Erythroblast (primary cell): Measurements from ENCODE around the gene TMEM119.

Experiments
- GATA1 ChIP-seq: IDR thresholded peaks from 2 replicates; pipeline ENCODE4 v1.6.1; 2011; ENCODE audit warnings: low read depth, mild to moderate bottlenecking, control low read depth, low read length, moderate library complexity
- POLR2A ChIP-seq: IDR thresholded peaks from 2 replicates; pipeline ENCODE4 v1.6.1; 2011; ENCODE audit warnings: mild to moderate bottlenecking, low read length

DNA sequence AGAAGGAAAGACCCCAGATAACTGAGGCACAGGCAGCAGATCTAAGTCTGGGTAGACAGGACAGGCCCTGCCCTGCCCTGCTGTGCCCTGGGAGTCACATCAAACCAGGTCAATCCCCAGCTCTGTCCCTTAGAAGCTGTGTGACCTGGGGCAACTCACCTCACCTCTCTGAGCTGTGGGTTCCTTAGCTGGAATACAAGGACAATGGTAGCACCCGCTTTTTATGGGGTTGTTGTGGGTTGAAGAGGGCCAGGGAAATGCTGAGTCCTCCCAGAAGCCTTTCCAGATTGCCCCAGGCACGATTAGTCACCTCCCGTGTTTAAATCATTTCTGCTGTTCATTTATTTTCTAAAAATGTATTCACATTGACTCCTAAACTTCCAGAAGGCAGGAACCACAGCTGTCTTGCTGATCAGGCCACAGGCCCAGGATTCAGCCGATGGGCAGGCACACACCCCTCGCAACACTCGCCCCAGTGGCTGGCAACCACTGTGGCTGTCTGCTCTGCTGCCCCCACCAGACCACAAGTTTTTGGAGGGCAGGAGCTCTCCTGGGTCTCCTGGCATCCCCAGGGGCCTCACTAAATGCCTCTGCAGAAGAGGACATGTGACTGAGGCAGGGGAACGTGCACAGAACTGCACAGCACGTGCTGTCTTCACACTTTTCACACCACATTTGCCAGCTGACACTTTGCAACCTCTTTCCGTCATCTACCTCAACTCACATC lies 32.8 kb upstream of the TMEM119 start:
- TF ChIP-seq POLR2A, result no peak
- TF ChIP-seq GATA1, result no peak
